WTC11 (cell line): ENCODE results near the gene ADAMTS10. TPM values are rescaled to one million over a fixed set of nuclear protein-coding genes. Genes with fewer than 3 reads are reported as not detected.
"Not testable (repeated sequence)": the region's sequence is repeated elsewhere in the genome, so short reads cannot be mapped to it uniquely, and the experiment has no call there.

Source experiments
- ATAC-seq: fragments of 200-7000 bp; cut with Tn5 transposase; 2 replicates; pipeline ENCODE4 v1.10.0; 2021; ENCODE audit warnings: mild to moderate bottlenecking, moderate library complexity
- CTCF ChIA-PET: fragments of 300-600 bp; sonication (Branson Sonifier 250); formaldehyde crosslinking; loops from one replicate; lab custom pipeline; 2021; ENCODE audit warnings: antibody characterized with exemption; lab: Charles Lee
- POLR2A ChIA-PET: fragments of 350-600 bp; sonication (Branson Sonifier 250); formaldehyde crosslinking; loops from one replicate; lab custom pipeline; 2021; ENCODE audit warnings: antibody characterized with exemption; lab: Charles Lee
- DNase-seq: peaks from one replicate; pipeline ENCODE4 v3.0.0; 2021; ENCODE audit warnings: low spot score
- H3K27ac Mint-ChIP-seq: 2 replicates; pipeline ENCODE4 v1.8.0; 2021; ENCODE audit warnings: mixed read lengths
- H3K27me3 Mint-ChIP-seq: 2 replicates; pipeline ENCODE4 v1.8.0; 2021; ENCODE audit warnings: low read depth, mild to moderate bottlenecking, moderate library complexity, mixed read lengths
- H3K36me3 Mint-ChIP-seq: 2 replicates; pipeline ENCODE4 v1.8.0; 2021; ENCODE audit warnings: mixed read lengths
- H3K4me1 Mint-ChIP-seq: 2 replicates; pipeline ENCODE4 v1.8.0; 2022; ENCODE audit warnings: mixed read lengths
- H3K4me3 Mint-ChIP-seq: 2 replicates; pipeline ENCODE4 v1.8.0; 2021; ENCODE audit warnings: mild to moderate bottlenecking, moderate library complexity, mixed read lengths
- H3K9me3 Mint-ChIP-seq: 2 replicates; pipeline ENCODE4 v1.8.0; 2021; ENCODE audit warnings: mixed read lengths
- AFF4 ChIP-seq: sonication (generic); formaldehyde crosslinking; IDR thresholded peaks from 2 replicates; pipeline ENCODE4 v1.8.1; 2023; ENCODE audit warnings: mild to moderate bottlenecking, missing genetic modification reagents, borderline replicate concordance
- ARID4B ChIP-seq: sonication (generic); formaldehyde crosslinking; IDR thresholded peaks from 2 replicates; pipeline ENCODE4 v1.8.0; 2023; ENCODE audit warnings: missing genetic modification reagents, mild to moderate bottlenecking, borderline replicate concordance
- ATF2 ChIP-seq: sonication (generic); formaldehyde crosslinking; IDR thresholded peaks from 2 replicates; pipeline ENCODE4 v1.8.1; 2022; ENCODE audit warnings: low read depth, missing genetic modification reagents, borderline replicate concordance
- CBFB ChIP-seq: sonication (generic); formaldehyde crosslinking; IDR thresholded peaks from 2 replicates; pipeline ENCODE4 v1.8.1; 2022; ENCODE audit warnings: mild to moderate bottlenecking, low read depth, missing genetic modification reagents
- HMGA2 ChIP-seq: fragments of 250-450 bp; sonication (Bioruptor Pico); IDR thresholded peaks from 2 replicates; pipeline ENCODE4 v1.4.0; 2021; ENCODE audit warnings: mild to moderate bottlenecking, moderate library complexity
- RORB ChIP-seq: fragments of 250-450 bp; sonication (Bioruptor Pico); IDR thresholded peaks from 2 replicates; pipeline ENCODE4 v1.9.0; 2021; ENCODE audit warnings: mild to moderate bottlenecking
- SMAD3 ChIP-seq: sonication (generic); formaldehyde crosslinking; IDR thresholded peaks from 2 replicates; pipeline ENCODE4 v1.8.0; 2022; ENCODE audit warnings: missing genetic modification reagents, mild to moderate bottlenecking, borderline replicate concordance
- TCF7 ChIP-seq: sonication (generic); formaldehyde crosslinking; IDR thresholded peaks from 2 replicates; pipeline ENCODE4 v1.8.0; 2022; ENCODE audit warnings: mild to moderate bottlenecking, low read depth, missing genetic modification reagents, moderate library complexity
- ZMAT4 ChIP-seq: fragments of 250-450 bp; sonication (Bioruptor Pico); IDR thresholded peaks from 2 replicates; pipeline ENCODE4 v1.9.0; 2021; ENCODE audit warnings: mild to moderate bottlenecking
- ZNF263 ChIP-seq: sonication (generic); formaldehyde crosslinking; IDR thresholded peaks from 2 replicates; pipeline ENCODE4 v1.8.1; 2022; ENCODE audit warnings: low read depth, mild to moderate bottlenecking, moderate library complexity, missing genetic modification reagents
- ZNF396 ChIP-seq: fragments of 250-450 bp; sonication (Bioruptor Pico); IDR thresholded peaks from 2 replicates; pipeline ENCODE4 v1.8.0; 2021; ENCODE audit warnings: mild to moderate bottlenecking, moderate library complexity, borderline replicate concordance
- total RNA-seq: library from RNA; stranded (reverse); gene quantifications from 3 replicates; pipeline ENCODE4 v1.2.3, GENCODE V29; 2021

The ADAMTS10 gene
- total RNA-seq, 1 experiment from 2014 or later, result 16.0 TPM

GRCh38 chr19:8558325-8558724, 52.2 kb downstream of the ADAMTS10 start (continued):
- TF ChIP-seq ZNF396 (CRISPR knock-in tag), result no peak
- no peak for TF ChIP-seq ZMAT4 (CRISPR knock-in tag)
- TF ChIP-seq AFF4 (CRISPR knock-in tag), result no peak
- TF ChIP-seq CBFB (CRISPR knock-in tag), result no peak
- TF ChIP-seq SMAD3 (CRISPR knock-in tag), result no peak

GRCh38 chr19:8557642-8558238, 52.8 kb downstream of the ADAMTS10 start:
- TF ChIP-seq RORB (CRISPR knock-in tag) (no peak), TCF7 (CRISPR knock-in tag) (no peak), SMAD3 (CRISPR knock-in tag) (no peak), ARID4B (no peak), ZNF263 (CRISPR knock-in tag) (no peak), HMGA2 (no peak), ATF2 (CRISPR knock-in tag) (no peak)
- DNase-seq, result no peak
- CTCF ChIA-PET, result interaction anchor here (1.2 to 3.3 kb wide), 3 partner anchors 24 to 204 kb away, joined by 3 to 16 read pairs (median 4); no protein-coding TSS in a partner anchor
- POLR2A ChIA-PET, result no interaction called here
- ATAC-seq, result no peak
- Mint-ChIP-seq H3K4me1 (0 out of 2 replicates have a peak, but pooled peaks cover 2% of the 10 kb centered on the region), H3K4me3 (no peak overlapping the region), H3K9me3 (0 out of 2 replicates have a peak, but pooled peaks cover under 1% of the 10 kb centered on the region), H3K36me3 (no peaks in the 10 kb centered on the region), H3K27ac (no peak overlapping the region), H3K27me3 (no peaks in the 10 kb centered on the region; the same call in 1 of the 2 replicates)

GRCh38 chr19:8553729-8554128, 56.8 kb downstream of the ADAMTS10 start:
- DNase-seq, H3K27ac Mint-ChIP-seq, H3K4me1 Mint-ChIP-seq, ATAC-seq, CTCF ChIA-PET, H3K27me3 Mint-ChIP-seq, H3K9me3 Mint-ChIP-seq, H3K4me3 Mint-ChIP-seq, H3K36me3 Mint-ChIP-seq: not testable (repeated sequence)
- POLR2A ChIA-PET, result interaction anchor here (0.6 kb wide), 1 partner anchor 40 kb away, joined by 4 read pairs; the partner anchor contains the start of gene ZNF414
